NCI-H1417 (cell line): ENCODE measurements around the gene CBX4.
"Not testable (repeated sequence)": the region's sequence is repeated elsewhere in the genome, so short reads cannot be mapped to it uniquely, and the experiment has no call there.

Experiments
- DNase-seq, 3 experiments: peaks; one replicate each; lab custom pipeline; 2025; lab: John Stamatoyannopoulos, UW

Gene CBX4

DNA sequence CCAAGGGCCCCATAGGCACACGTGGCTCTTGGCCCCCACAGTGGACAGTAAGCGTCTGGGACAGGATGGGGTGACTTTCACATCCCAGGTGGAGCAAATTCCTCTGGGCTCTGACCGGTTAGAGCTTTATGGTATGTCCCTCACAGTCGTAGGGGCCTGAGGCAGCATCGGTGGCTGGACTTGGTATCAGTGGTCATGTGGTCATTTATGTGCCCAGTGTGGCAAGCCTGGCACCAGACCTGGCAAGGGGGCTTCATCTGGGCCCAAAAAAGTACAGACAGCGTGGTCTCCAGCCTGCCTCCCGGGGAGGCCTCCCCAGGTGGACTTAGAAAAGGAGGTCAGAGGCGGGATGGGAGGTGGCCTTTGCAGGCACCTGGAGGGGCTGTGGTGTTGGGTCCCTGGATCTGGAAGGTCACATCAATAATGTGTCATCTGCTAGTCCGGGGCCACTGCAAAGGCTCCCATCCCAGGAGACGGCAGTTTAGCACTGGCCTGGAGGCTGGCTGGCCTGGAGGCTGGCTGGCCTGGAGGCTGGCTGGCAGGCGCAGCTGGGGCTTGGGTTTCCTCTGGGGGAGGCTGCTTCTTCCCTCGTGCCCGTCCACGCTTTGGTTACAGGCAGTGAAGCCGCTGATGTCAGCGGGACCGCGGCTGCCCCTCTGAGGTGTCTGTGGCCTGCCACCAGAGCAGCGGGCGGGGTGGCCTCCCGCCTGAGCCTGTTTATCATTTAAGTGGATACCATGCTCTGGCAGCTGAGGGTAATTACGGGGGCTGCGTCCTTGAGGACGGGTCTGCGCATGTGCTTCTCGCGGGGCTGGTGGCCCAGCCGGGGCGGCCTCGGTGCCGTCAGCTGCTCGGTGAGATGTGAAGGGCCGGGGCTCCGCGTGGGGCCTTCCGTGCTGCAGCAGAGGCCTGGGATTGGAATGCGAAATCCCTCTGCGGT, 20.7 kb upstream of the CBX4 start:
- DNase-seq = peak in 2 of 3 experiments; percentile 63 to 82

DNA sequence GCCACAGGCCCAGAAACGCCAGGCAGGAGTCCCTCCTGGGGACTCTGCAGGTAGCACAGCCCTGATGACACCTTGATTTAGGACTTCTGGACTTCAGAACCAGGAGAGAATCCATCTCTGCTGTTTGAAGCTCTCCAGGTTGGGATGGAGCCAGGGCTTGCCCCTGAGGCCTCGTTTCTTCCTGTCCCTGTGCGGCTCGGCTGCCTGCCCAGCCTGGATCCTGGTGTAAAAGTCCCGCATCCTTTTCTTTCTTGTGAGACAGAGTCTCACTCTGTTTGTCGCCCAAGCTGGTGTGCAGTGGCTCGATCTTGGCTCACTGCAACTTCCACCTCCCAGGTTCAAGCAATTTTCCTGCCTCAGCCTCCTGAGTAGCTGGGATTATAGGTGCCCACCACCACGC, 17.9 kb upstream of the CBX4 start:
- no peak for DNase-seq

DNA sequence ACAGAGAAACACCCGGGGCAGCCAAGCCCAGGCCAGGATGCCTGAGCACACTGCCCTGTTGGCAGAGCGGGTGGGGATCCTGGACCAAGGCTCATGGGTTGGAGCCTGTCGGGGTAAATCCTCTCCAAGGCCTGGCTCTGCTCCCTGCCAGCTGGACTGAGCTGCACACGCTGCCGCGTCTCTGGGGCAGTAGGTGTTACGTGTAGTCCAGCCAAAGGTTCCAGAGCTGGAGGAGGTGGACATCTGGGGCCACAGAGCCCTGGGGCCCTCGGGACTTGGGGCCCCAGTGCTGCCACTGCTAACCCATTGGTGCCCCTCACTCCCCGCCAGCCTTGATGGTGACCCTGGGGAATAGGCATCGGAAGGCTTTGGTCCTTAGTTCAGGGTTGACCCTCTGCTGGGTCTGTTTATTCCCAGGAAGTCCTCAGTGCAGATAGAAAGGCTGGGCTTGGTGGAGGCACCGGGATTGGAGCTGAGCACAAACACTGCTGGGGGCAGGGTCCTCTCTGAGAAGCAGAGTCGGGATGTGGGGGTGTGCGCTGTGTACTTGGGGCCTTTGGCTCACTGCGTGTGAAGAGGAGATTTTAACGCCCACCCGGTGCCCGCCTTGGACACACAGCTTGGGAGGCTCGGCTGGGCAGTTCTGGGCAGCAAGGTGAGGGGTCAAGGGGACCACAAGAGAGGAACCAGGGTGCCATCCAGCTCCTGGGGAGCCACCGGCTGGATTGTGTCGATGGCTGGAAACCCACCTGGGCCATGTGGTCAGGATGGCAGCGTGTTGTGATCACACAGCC, 16.3 kb upstream of the CBX4 start:
- no peak for DNase-seq

DNA sequence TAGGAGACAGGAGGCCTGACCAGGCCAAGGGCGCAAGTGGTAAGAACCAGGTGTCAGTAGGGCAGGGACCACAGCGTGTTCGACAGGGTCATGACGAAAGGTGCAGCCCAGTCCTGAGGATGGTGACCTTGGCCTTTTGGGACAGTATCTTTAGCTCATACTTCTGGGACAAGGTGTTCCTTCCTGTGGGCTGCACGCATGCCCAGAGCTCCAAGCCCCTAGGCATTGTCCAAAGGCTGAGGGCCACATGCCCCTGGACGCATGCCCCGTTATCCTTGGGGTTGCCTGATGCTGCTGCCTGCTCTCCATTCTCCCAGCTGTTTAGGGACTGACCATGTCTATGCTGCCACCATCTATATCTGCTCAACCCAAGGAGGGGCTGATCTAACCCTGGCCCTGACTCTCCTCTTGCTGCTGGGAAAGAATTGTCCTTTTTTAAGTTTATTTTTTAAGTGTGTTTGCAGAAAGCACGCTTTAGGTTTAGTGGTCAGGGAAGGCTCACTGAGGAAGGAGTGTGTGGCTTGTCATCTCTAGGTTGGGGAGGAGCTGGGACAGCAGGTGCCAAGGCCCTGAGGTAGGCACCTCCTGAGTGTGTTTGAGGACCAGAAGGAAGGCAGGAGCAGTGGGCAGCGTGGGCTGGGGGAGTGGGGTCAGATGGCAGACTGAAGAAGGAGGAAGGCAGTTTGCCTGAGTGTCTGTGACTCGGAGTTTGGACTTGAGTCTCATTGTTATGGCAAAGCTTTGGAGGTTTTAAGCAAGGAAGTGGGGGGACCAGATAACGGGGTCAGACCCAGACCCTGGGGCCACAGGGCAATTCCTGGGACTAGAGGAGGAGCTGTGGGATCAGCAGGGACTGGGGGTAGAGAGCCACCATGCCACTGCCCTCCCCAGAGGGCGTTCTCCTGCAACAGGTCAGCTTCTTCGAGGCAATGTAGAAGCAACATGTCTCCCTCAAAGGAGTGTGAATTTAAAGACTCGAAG, 15.1 kb upstream of the CBX4 start:
- no peak for DNase-seq

DNA sequence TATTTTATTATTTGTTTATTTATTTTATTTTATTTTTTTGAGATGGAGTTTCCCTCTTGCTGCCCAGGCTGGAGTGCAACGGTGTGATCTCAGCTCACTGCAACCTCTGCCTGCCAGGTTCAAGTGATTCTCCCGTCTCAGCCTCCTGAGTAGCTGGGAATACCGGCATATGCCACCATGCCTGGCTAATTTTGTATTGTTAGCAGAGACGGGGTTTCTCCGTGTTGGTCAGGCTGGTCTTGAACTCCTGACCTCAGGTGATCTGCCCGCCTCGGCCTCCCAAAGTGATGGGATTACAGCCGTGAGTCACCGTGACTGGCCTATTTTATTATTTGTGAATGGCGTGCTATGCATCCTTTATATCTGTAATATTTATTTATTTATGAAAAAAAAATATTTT, 13.9 kb upstream of the CBX4 start:
- DNase-seq = not testable (repeated sequence)

DNA sequence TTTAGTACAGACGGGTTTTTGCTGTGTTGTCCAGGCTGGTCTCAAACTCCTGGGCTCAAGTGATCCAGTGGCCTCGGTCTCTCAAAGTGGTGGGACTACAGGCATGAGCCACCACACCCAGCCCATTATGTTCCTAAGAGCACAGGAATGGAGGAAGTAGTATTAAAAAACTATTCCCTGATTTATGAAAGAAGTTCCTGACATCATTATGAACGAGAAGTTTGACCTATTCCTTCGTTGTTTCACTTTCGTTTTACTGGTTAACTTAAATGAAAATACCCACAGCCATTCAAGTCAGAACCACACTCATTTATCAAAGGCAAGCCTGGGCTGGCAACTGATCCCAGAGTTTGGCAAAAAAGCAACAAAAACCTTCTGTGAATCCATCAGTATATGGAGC, 13.5 kb upstream of the CBX4 start:
- no peak for DNase-seq

DNA sequence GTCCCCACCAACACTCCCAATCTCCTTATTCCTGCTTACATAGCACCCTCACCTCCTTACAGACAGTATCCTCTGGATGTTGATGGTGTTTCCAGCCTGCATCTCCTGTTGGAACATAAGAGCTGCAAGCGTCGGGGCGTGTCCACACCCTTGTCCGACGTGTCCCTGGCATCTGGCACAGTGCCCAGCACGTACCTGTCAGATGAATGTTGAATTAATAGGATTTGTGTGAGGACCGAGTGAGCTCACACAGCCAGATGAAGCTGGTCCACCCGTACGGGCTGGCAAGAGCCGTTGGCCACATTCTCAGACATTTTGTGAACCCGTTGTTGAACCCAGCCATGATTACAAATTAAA, 12.2 kb upstream of the CBX4 start:
- peak; percentile 84 to 93 (median 86) for DNase-seq

DNA sequence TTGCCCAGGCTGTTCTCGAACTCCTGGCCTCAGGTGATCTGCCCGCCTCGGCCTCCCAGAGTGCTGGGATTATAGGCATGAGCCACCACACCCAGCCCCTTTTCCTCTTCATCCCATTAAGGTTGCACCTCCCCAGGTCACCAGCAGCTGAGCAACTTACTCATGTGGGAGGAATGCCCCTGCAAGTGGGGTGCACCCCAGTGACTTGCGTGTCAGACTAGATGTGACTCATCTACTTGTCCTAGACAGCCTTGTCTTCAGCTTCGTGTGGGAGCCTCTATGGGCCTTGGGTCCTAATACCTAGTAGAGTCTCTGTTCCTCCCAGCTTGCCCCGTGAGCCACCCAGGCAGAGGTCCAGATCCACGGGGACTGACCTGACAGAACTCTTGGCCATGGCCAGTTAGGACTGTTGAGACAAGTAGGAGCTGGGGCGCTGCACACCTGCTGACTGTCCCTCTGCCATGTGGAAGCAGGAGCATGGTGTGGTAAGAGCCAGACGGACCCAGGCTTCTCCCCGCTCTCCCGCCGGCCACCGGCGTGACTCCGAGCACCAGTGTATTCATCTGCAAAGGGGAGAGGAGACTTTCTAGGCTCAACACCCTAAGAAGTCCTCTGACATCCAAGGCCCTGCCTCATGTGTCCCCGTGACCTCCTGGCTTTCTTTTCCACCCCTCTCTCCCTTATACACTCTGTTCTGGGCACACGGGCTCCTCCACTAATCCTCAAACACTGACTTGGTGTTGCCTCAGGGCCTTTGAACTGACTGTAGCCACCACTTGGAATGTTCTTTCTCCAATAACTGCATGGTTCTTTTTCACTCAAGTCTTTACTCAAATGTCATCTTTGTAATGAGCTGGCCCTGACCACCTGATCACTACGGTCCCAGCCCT, 11.6 kb upstream of the CBX4 start:
- DNase-seq = no peak

DNA sequence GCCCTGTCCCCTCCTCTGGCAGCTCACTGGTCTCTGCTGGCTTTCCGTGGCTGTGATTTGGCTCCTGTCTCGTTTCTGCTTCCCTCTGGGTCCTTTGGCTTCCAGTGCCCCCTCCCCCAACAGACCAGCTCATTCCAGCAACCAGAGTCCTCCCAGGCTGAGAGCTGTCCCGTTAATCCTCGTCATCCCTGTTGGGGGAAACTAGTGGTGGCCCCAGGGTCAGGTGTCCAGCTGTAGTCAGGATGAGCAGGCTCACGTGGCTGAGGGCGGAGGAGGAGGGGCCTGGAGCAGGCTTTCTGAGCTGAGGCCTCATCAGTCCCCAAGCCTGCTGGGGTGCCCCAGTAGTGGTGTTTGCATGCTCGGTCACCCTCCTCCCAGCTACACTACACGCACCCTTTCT, 10.7 kb upstream of the CBX4 start:
- DNase-seq = no peak

DNA sequence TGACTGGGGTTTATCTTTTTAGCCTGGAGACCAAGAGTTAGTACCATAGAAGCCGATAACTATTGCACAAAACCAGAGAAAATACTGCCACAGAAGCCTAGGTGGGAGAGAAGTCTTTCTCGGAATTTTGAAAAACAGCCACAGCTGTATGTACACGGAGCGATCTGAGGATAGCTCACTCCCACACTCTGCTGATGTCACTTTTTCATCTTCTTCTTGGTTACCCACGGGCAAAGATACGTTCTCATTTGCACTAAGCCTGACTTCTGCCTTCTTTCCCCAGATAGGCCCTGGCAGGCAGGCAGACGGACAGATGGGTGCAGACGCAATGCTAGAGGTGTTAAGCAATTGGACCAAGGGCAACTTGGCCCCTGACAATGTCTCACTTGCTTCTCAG, 9.1 kb upstream of the CBX4 start:
- DNase-seq = no peak

DNA sequence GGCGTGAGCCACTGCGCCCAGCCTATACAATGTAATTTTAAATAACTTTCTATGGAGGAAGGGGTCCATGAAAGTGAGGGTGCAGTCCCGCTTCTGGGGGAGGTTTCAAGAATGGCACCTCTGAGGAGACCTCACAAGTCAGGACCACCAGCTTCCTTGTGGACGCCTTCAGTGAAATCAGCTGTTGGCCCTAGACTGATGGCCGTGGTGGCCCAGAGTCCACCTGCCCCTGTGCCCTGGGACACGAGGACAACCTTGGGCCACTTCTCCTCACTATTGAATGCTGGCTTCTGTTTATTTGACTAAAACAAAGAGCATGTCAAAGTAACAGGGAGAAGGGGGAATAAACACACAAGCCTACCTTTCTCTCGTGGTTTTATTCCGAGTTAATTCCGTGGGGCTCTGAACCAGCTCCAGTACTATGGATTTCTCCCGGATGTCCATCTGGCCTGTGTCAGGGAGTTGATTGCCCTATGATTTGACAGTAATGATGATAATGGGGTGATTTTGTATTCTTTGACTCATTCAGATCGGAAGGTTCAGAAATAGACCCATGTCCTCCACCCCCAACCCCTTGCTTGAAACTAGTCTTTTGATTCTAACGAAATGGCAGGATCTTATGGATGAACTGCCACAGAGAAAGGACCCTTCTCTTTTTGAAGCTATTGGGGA, 8.6 kb upstream of the CBX4 start:
- no peak for DNase-seq

DNA sequence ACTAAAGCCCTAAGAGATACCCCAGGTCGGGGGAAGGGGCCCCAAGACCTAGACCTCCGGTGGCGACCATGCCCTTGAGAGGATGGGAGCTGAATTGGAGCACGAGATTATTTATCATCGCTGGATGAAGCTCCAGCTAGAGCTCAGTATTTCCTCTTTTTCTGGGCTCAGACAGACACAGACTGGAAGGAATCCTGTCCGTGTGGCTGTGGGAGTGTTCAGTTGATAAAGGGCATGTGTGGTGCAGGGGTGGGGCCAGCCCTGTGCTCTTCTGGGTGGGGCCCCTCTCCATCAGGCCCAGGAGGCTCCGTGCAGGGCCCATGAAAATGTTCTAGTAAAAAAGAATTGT, 6.3 kb upstream of the CBX4 start:
- no peak for DNase-seq

DNA sequence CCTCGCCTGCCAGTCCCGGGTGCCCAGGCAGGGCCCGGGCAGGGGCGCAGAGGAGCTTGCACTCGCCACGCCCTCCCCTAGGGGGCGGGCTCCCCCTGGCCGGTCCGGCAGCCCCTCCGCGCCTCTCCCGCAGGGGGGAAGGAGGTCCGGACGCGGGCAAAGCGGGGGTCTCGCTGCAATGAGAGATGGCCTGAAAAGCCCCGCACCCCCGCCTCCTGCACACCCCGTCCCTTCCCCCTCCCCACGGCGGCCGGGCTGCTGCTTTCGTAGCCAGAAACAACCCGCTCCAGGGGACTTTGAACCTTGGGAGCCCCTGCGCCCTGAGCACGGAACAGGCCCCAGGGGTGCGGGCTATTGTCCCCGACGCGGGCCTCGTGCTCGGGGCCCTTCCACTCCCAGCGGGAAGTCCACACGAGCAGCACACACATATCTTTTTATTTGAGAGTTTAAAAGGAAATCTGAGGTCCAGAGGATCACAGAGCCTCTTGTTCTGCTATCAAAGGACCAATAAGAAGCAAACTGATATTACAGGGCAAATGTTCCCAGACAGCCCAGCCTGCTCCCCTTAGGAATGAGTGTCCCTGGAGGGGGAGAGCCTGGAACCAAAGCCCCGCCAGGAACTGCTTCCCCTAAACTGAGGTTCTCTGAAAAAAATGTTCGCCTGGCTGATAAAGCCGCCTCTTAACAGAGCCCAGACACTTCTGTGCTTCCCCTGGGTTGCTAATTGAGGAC, 5.8 kb upstream of the CBX4 start:
- DNase-seq = peak; percentile 41 to 49 (median 47)

DNA sequence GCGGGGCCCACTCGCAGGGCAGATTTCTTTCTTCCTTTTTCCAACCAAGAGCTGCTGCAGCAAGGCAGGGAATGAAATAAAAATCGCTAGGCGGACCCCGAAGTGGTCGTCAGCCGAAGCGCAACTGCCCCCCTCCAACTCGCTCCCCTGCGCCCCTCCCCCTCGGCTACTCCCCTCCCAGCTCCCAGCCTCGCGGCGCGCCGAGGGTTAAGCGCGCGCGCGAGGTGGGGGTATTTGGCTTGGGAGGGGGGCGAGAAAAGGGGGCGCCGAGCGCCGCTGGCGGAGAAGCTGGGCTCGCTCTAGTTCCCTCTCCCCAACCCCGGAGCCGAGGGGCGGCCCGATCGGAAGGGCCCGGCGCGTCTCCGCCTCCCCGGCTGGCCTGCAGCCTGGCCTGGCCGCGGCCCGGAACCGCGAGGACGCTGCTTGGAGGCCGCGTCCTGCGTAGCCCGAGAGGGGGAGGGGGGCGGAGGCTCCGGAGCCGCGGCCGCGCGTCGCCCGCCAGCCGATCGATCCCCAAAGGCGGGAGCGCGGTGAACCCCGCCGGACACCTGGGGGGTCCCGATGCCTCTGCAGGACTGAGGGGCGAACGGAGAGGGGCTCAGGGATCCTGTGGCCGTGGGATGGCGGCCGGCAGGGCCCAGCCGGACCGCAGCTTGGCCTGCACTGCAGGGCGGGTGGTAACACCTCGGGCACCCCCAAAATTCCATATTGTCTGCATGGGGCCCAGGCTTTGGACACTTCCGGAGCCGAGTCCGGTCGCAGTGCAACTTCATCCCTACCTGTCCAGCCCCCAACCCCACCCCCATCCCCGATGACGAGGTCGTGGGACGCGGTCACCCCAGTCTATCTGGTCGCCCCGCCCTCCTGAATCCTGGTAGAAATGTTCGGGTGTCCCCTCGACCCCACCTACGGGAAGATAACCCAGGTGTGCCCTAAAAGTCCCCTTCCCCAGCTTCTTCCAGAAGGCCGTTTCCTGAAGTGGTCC, 4.9 kb upstream of the CBX4 start:
- DNase-seq = peak; percentile 39 to 65 (median 59)

DNA sequence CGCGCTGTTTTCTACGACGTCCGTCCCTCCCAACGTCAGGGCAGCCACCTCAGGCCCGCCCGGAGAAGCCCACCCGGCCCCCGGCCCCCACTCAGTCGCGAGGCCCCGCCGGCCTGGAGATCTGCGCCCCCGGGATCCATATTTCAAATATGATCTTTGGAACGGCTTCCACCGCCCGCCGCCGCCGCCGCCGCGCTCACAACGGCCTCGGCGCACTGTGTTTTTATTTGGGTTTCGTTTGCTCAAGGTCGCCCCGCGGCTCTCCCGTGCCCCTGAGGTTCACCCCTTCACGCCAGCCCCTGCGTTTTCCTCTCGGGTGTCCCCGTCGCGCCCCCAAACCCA, 4.2 kb upstream of the CBX4 start:
- DNase-seq = peak in 1 of 3 experiments; percentile 45

DNA sequence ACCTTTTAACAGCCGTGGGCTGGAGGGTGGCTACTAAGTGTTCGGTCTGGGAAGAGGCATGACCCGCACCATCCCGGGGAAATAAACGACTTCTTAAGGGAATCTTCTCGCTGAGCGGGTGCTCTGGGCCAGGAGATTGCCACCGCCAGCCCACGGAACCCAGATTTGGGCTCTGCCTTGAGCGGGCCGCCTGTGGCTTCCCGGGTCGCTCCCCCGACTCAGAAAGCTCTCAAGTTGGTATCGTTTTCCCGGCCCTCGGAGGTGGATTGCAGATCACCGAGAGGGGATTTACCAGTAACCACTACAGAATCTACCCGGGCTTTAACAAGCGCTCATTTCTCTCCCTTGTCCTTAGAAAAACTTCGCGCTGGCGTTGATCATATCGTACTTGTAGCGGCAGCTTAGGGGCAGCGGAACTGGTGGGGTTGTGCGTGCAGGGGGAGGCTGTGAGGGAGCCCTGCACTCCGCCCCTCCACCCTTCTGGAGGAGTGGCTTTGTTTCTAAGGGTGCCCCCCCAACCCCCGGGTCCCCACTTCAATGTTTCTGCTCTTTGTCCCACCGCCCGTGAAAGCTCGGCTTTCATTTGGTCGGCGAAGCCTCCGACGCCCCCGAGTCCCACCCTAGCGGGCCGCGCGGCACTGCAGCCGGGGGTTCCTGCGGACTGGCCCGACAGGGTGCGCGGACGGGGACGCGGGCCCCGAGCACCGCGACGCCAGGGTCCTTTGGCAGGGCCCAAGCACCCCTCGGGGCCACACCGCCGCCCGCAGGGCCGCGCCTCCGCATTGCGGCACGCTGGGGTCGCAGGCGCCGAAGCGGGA, 3.6 kb upstream of the CBX4 start:
- peak in 2 of 3 experiments; percentile 43 to 48 for DNase-seq

DNA sequence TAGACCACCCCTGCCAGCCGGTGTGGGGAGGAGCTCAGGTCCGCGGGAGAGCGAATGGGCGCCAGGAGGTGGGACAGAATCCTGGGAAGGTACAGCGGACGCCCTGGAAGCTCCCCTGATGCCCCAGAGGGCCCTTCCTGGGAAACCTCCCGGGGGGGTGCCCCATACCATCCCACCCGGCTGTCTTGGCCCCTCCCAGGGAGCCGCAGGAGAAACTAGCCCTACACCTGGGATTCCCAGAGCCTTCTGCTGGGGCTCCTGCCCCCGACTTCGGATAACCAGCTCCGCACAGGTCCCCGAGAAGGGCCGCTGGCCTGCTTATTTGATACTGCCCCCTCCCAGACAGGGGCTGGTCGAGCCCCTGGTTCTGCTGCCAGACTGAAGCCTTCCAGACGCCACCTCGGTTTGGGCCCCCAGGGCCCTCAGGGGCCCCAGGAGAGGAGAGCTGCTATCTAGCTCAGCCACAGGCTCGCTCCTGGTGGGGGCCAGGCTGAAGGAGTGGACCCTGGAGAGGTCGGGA, 3.0 kb upstream of the CBX4 start:
- peak in 1 of 3 experiments; percentile 17 for DNase-seq
